Measurements from ENCODE around the gene LRRC27.

Gene LRRC27

GRCh38 chr10:132427006-132427771 lies 95.2 kb downstream of the LRRC27 start:
- DNase-seq (ENCODE audit: low read depth in 3 of 3), result no peak

GRCh38 chr10:132427939-132428367 lies 96.0 kb downstream of the LRRC27 start:
- DNase-seq (ENCODE audit: low read depth in 3 of 3), result no peak

- DNase-seq (ENCODE audit: low read depth in 3 of 3), result no peak
Observed at GRCh38 chr10:132428486-132428995, 96.5 kb downstream of the LRRC27 start.
